Heart right ventricle (tissue), 16 donors: Measurements from ENCODE around the gene VPS13A. TPM values are rescaled to one million over a fixed set of nuclear protein-coding genes. Genes with fewer than 3 reads are reported as not detected.

Experiments
- ATAC-seq, 8 donors: fragments of 200-7000 bp; cut with Tn5 transposase; one replicate each; pipeline ENCODE4 v1.9.1; 2020; ENCODE audit warnings: mild to moderate bottlenecking in 8 of 8, moderate library complexity in 8 of 8, moderate number of reproducible peaks in 1 of 8
- DNase-seq, 2 donors: peaks; one replicate each; pipeline ENCODE4 v3.0.0-alpha.2; 2020
- H3K27ac ChIP-seq, 10 donors: fragments of 200-600 bp; sonication (generic) in 2 of 10; one replicate each; pipeline versions ENCODE4 v1.5.0 to v1.8.0; 2020 to 2022; ENCODE audit warnings: mild to moderate bottlenecking in 3 of 10
- H3K27me3 ChIP-seq, 7 donors: fragments of 200-600 bp; one replicate each; pipeline ENCODE4 v1.8.0; 2021 to 2022; ENCODE audit warnings: mild to moderate bottlenecking in 2 of 7
- H3K36me3 ChIP-seq, 9 donors: fragments of 200-600 bp; sonication (generic) in 1 of 9; one replicate each; pipeline versions ENCODE4 v1.5.0 to v1.8.0; 2020 to 2022; ENCODE audit warnings: mild to moderate bottlenecking in 2 of 9
- H3K4me1 ChIP-seq, 9 donors: fragments of 200-600 bp; sonication (generic) in 1 of 9; one replicate each; pipeline versions ENCODE4 v1.5.0 to v1.8.0; 2020 to 2022; ENCODE audit warnings: mild to moderate bottlenecking in 4 of 9
- H3K4me3 ChIP-seq, 10 donors: fragments of 200-600 bp; sonication (generic) in 2 of 10; one replicate each; pipeline versions ENCODE4 v1.5.0 to v1.8.0; 2020 to 2022; ENCODE audit warnings: mild to moderate bottlenecking in 7 of 10, moderate library complexity in 2 of 10
- H3K9me3 ChIP-seq, 11 donors: fragments of 200-600 bp in 10 of 11; sonication (generic) in 2 of 11; one replicate each; pipeline versions ENCODE4 v1.5.0 to v1.8.0; 2013 to 2022; ENCODE audit warnings: mild to moderate bottlenecking in 2 of 11, control low read depth in 1 of 11, moderate library complexity in 1 of 11
- CTCF ChIP-seq, 9 donors: fragments of 200-600 bp; sonication (generic) in 2 of 9; IDR thresholded peaks; one replicate each; pipeline versions ENCODE4 v1.5.0 to v1.8.0; 2021 to 2022; ENCODE audit warnings: antibody characterized with exemption in 9 of 9, mild to moderate bottlenecking in 5 of 9, moderate library complexity in 1 of 9
- WGBS, 2 donors: extraction: QIAGEN DNeasy Blood & Tissue Kit; methylation state at CpG; one replicate each; pipeline ENCODE4 v1.1.7; 2013; ENCODE audit warnings: inconsistent platforms in 1 of 2; 5-methylcytosine and 5-hydroxymethylcytosine counted together
- intact Hi-C, 10 donors: fragments of 100-400 bp; cut with DNase I; formaldehyde crosslinking; loops; one replicate each; pipeline versions ENCODE4 v1.11.1 to v1.14.2; 2022
- polyA plus RNA-seq, 2 donors: library from polyadenylated mRNA; stranded (reverse); fragments of 200-250 nt; gene quantifications; one replicate each; pipeline ENCODE4 v1.2.3, GENCODE V29; 2013
- total RNA-seq, 10 donors: library from RNA; stranded (reverse); fragmentation: NEBNext Ultra II Directional in 3 of 10; extraction: Animal tissue kit (Norgen Biotek cat#: 25700) in 3 of 10; gene quantifications; one replicate each; pipeline versions ENCODE4 v1.2.1 to v1.2.4, GENCODE V29; 2021 to 2023
- donor health status: Arrhythmogenic right ventricular cardiomyopathy.
- donor health status: ischemic (EF 13 %, LVEDD 7.1; RV severe dilation, severe dysfunction).
- donor health status: healthy with polysubstance abuse.
- donor health status: DM: no; HTN: yes; CAD: no.
- donor health status: DM: no; HTN: no; CAD: no.
- donor health status: ischemic (EF 25% LVEDD 6.9; RV normal size, moderate dysfunction).
- donor health status: ischemic (EF 25% LVEDD 5.7; RV mildly dilated, moderate dysfunction).
- donor health status: healthy.
- donor health status: DM: yes; HTN: yes; CAD: no.
- donor health status: Ischemic cardiomyopathy.
- donor health status: ischemic (EF 35%, LVEDD 5.7; RV mildly dilated, moderate dysfunction).
- donor health status: nonischemic (EF 11% LVEDD 7.7; RV severe dilation, severe dysfunction).
- donor health status: DM: yes; HTN: yes; CAD: no.
- donor health status: PGD.
- donor health status: ischemic (EF 29% LVEDD 5.4; RV normal size, mild dysfunction).
- donor health status: nonischemic (EF 23%, LVEDD 6.1; RV moderate dilation, normal function).

Gene VPS13A
- total and polyA plus RNA-seq, 12 donors, result 6.8 to 53.2 (median 33.6) TPM

GRCh38 chr9:77454663-77455062, 277.3 kb downstream of the VPS13A start:
- no peak for DNase-seq
- H3K36me3 ChIP-seq, result no peaks in the 10 kb centered on the region
- intact Hi-C loops, result loop anchor here in 9 of 10 donors (5.0 to 10.0 kb wide), 10 partner anchors 143 to 670 kb away; partner anchors contain the start of genes GNA14 (in 9 of the 9) and GNAQ (in 3 of the 9)
- no peaks in the 10 kb centered on the region for H3K27me3 ChIP-seq
- no peak overlapping the region for H3K27ac ChIP-seq
- WGBS, 2 donors, result 90 to 95% methylated on average over 3 of the region's 3 CpGs
- H3K4me3 ChIP-seq, result no peak overlapping the region
- no peak for TF ChIP-seq CTCF (IDR thresholded peaks at IDR 0.05)
- no peak for ATAC-seq
- H3K9me3 ChIP-seq, result peaks cover 0 to 2% (median 0%) of the 10 kb centered on the region in 11 donors
- peaks cover 0 to 17% (median 4%) of the 10 kb centered on the region in 9 donors for H3K4me1 ChIP-seq

- no peak for DNase-seq
- no peak overlapping the region for H3K4me3 ChIP-seq
- H3K27me3 ChIP-seq, result no peaks in the 10 kb centered on the region
- TF ChIP-seq CTCF (IDR thresholded peaks at IDR 0.05), result peak; percentile 9 to 61 (median 43)
- intact Hi-C loops, result loop anchor here in 9 of 10 donors (5.0 to 10.0 kb wide), 10 partner anchors 142 to 669 kb away; partner anchors contain the start of genes GNA14 (in 9 of the 9) and GNAQ (in 3 of the 9)
- no peak overlapping the region for H3K27ac ChIP-seq
- H3K4me1 ChIP-seq, result peaks cover 0 to 17% (median 4%) of the 10 kb centered on the region in 9 donors
- no peaks in the 10 kb centered on the region for H3K36me3 ChIP-seq
- ATAC-seq, result no peak
- peaks cover 0 to 2% (median 0%) of the 10 kb centered on the region in 11 donors for H3K9me3 ChIP-seq
- whole genome bisulfite sequencing, 2 donors, result 51 to 64% methylated on average over 8 of the region's 8 CpGs
Observed at GRCh38 chr9:77455312-77455927, 278.1 kb downstream of the VPS13A start.

GRCh38 chr9:77456829-77457437, 279.6 kb downstream of the VPS13A start:
- intact Hi-C loops, result loop anchor here in 9 of 10 donors (1.0 to 10.0 kb wide), 11 partner anchors 140 to 668 kb away; partner anchors contain the start of genes GNA14 (in 9 of the 9) and GNAQ (in 3 of the 9)

More at GRCh38 chr9:77456829-77457437, 279.6 kb downstream of the VPS13A start:
- Histone ChIP-seq H3K9me3 (peaks cover 0 to 2% (median 0%) of the 10 kb centered on the region in 11 donors), H3K27me3 (no peaks in the 10 kb centered on the region), H3K36me3 (no peaks in the 10 kb centered on the region), H3K27ac (no peak overlapping the region), H3K4me3 (no peak overlapping the region), H3K4me1 (peaks cover 0 to 17% (median 4%) of the 10 kb centered on the region in 9 donors)
- TF ChIP-seq CTCF (IDR thresholded peaks at IDR 0.05), result peak; percentile 74 to 96 (median 86)
- ATAC-seq (peak; percentile 68 to 90 (median 84)), DNase-seq (peak; percentile 79 to 80)
- WGBS, 2 donors, result 16% methylated on average over 10 of the region's 10 CpGs
